HepG2 (cell line): ENCODE measurements around the gene STYXL1. TPM values are rescaled to one million over a fixed set of nuclear protein-coding genes. Genes with fewer than 3 reads are reported as not detected.

ENCODE experiments used
- ATAC-seq: fragments of 200-7000 bp; cut with Tn5 transposase; 3 replicates; pipeline ENCODE4 v1.9.1; 2020; ENCODE audit warnings: mild to moderate bottlenecking, moderate library complexity
- BruUV-seq: library from RNA; stranded (reverse); fragments of 400-500 nt; replicated peaks from 2 replicates; lab custom pipeline; 2021; lab: Mats Ljungman, UMichigan
- CTCF ChIA-PET: fragments of 300-600 bp; formaldehyde crosslinking; extraction: SDS; loops from one replicate; lab custom pipeline; 2021; ENCODE audit warnings: low total read pairs, inconsistent platforms, low intra/inter-chr PET ratio; lab: Yijun Ruan, JAX
- POLR2A ChIA-PET: fragments of 350-600 bp; sonication (Branson Sonifier 250); formaldehyde crosslinking; loops from one replicate; lab custom pipeline; 2020; ENCODE audit warnings: antibody characterized with exemption, inconsistent platforms; lab: Yijun Ruan, JAX
- DNase-seq: peaks from one replicate; pipeline ENCODE4 v3.0.0-alpha.2; 2015; ENCODE audit warnings: low spot score
- FAIRE-seq: peaks from 3 replicates; lab custom pipeline; 2011; peaks lifted over from hg19 to GRCh38; lab: Jason Lieb, UNC
- H2AFZ ChIP-seq: one replicate; pipeline ENCODE4 v1.6.1; 2011; ENCODE audit warnings: low read length, inconsistent platforms
- H3K27ac ChIP-seq: fragments of 300-600 bp; 3 replicates; pipeline ENCODE4 v1.8.0; 2011; ENCODE audit warnings: mixed run types, mild to moderate bottlenecking, mixed read lengths, low read length, inconsistent platforms; ENCODE audit not compliant: insufficient read depth; ENCODE audit errors: extremely low read length
- H3K27me3 ChIP-seq, 2 experiments: fragments of 200-600 bp in 1 of 2; 2 replicates in 1 of 2; 3 replicates in 1 of 2; pipeline versions ENCODE4 v1.6.0 to v1.8.0; 2011; ENCODE audit warnings: low read length in 2 of 2, mild to moderate bottlenecking in 2 of 2, moderate library complexity in 2 of 2, inconsistent platforms in 1 of 2; ENCODE audit not compliant: insufficient read depth in 2 of 2, control insufficient read depth in 1 of 2
- H3K36me3 ChIP-seq, 2 experiments: fragments of 200-600 bp in 1 of 2; replicated peaks in 1 of 2; 2 replicates in 1 of 2; 3 replicates in 1 of 2; pipeline versions ENCODE4 v1.5.1 to v1.8.0; 2011; ENCODE audit warnings: low read length in 2 of 2, inconsistent platforms in 1 of 2; ENCODE audit not compliant: insufficient read depth in 2 of 2, control insufficient read depth in 1 of 2
- H3K4me1 ChIP-seq: 2 replicates; pipeline ENCODE4 v1.5.1; 2012; ENCODE audit warnings: low read length, inconsistent platforms; ENCODE audit not compliant: insufficient read depth
- H3K4me2 ChIP-seq: 2 replicates; pipeline ENCODE4 v1.6.0; 2011; ENCODE audit warnings: low read depth, low read length, inconsistent platforms
- H3K4me3 ChIP-seq, 3 experiments: fragments of 200-600 bp in 1 of 3; sonication (generic), shearing (Covaris generic) in 1 of 3; replicated peaks in 1 of 3; 2 replicates each; pipeline ENCODE4 v1.5.1; 2011 to 2016; ENCODE audit warnings: low read length in 3 of 3, inconsistent platforms in 2 of 3, low read depth in 2 of 3, mild to moderate bottlenecking in 2 of 3, control low read depth in 1 of 3, mixed read lengths in 1 of 3; ENCODE audit not compliant: insufficient read depth in 1 of 3
- H3K79me2 ChIP-seq: one replicate; pipeline ENCODE4 v1.6.1; 2011; ENCODE audit warnings: low read length, inconsistent platforms; ENCODE audit not compliant: insufficient read depth
- H3K9ac ChIP-seq: 2 replicates; pipeline ENCODE4 v1.6.0; 2011; ENCODE audit warnings: mild to moderate bottlenecking, low read depth, low read length, inconsistent platforms; ENCODE audit not compliant: insufficient read depth
- H3K9me3 ChIP-seq: 2 replicates; pipeline ENCODE4 v1.5.1; 2012; ENCODE audit warnings: mild to moderate bottlenecking, low read length
- H4K20me1 ChIP-seq: 2 replicates; pipeline ENCODE4 v1.6.0; 2011; ENCODE audit warnings: inconsistent platforms, mild to moderate bottlenecking, low read length, moderate library complexity; ENCODE audit not compliant: insufficient read depth
- EED ChIP-seq: sonication (generic); formaldehyde crosslinking; IDR thresholded peaks from 2 replicates; pipeline ENCODE4 v1.5.0; 2020; ENCODE audit warnings: mild to moderate bottlenecking, missing genetic modification reagents
- KMT2A ChIP-seq: sonication (generic); formaldehyde crosslinking; IDR thresholded peaks from 2 replicates; pipeline ENCODE4 v1.4.0; 2020; ENCODE audit warnings: missing genetic modification reagents
- MLLT10 ChIP-seq: sonication (generic); formaldehyde crosslinking; IDR thresholded peaks from 2 replicates; pipeline ENCODE4 v1.4.0; 2020; ENCODE audit warnings: missing genetic modification reagents
- NCOR1 ChIP-seq: fragments of 200-600 bp; sonication (generic); IDR thresholded peaks from 2 replicates; pipeline ENCODE4 v1.7.0; 2017; ENCODE audit warnings: antibody characterized with exemption, low read length, borderline replicate concordance
- YEATS4 ChIP-seq: sonication (generic); formaldehyde crosslinking; IDR thresholded peaks from 2 replicates; pipeline ENCODE4 v1.4.0; 2020; ENCODE audit warnings: missing genetic modification reagents, borderline replicate concordance
- ZNF761 ChIP-seq: sonication (generic); formaldehyde crosslinking; conservative IDR thresholded peaks from 2 replicates; pipeline ENCODE4 v1.4.0; 2020; ENCODE audit warnings: mild to moderate bottlenecking, missing genetic modification reagents
- ZNF879 ChIP-seq: sonication (generic); formaldehyde crosslinking; IDR thresholded peaks from 2 replicates; pipeline ENCODE4 v1.8.1; 2023; ENCODE audit warnings: missing genetic modification reagents
- WGBS: methylation state at CpG from one replicate; pipeline ENCODE4 v1.1.6; 2017; ENCODE audit warnings: low lambda C conversion rate; 5-methylcytosine and 5-hydroxymethylcytosine counted together
- in situ Hi-C: cut with HindIII; loops from 2 replicates; pipeline ENCODE4 v1.10.0; 2017; ENCODE audit warnings: low pct_unique_long_range_greater_than_20kb; ENCODE audit not compliant: extremely low pct_ligation_motif_present
- intact Hi-C: fragments of 100-400 bp; cut with micrococcal nuclease; formaldehyde crosslinking; loops from one replicate; pipeline ENCODE4 v1.10.0; 2022; ENCODE audit not compliant: unreplicated experiment
- polyA plus RNA-seq, 8 experiments: library from polyadenylated mRNA; depleted of rRNA in 3 of 8; stranded (reverse) in 7 of 8; unstranded in 1 of 8; fragments of >200 nt; fragmentation: Illumina TruSeq in 4 of 8; extraction: Trizol in 4 of 8; gene quantifications; 2 replicates each; pipeline versions ENCODE4 v1.2.1 to v1.2.3, GENCODE V29; 2011 to 2016; ENCODE audit warnings: low read depth in 4 of 8, missing spikeins in 1 of 8, mixed read lengths in 1 of 8; ENCODE audit not compliant: insufficient read depth in 1 of 8
- total RNA-seq, 5 experiments: library from RNA; depleted of rRNA; stranded (reverse); fragments of >200 nt; fragmentation: Illumina TruSeq; extraction: Trizol; gene quantifications; 2 replicates each; pipeline ENCODE4 v1.2.3, GENCODE V29; 2016; ENCODE audit warnings: low read depth in 1 of 5

The STYXL1 gene
- total and polyA plus RNA-seq, 2 of the 13 experiments (the other 11 are each of a cell fraction or from before 2014, with no cell fraction given) = 23.9 to 38.3 TPM

- Histone ChIP-seq H2AFZ (no peak overlapping the region), H3K4me3 (no peak overlapping the region), H3K27ac (no peak overlapping the region), H3K79me2 (no peaks in the 10 kb centered on the region), H3K9ac (no peak overlapping the region), H4K20me1 (no peaks in the 10 kb centered on the region), H3K4me1 (peaks cover 8% of the 10 kb centered on the region), H3K4me2 (no peak overlapping the region), H3K36me3 (peaks cover 1 to 22% of the 10 kb centered on the region in 2 experiments; a peak in 4 of 5 replicates), H3K27me3 (no peaks in the 10 kb centered on the region), H3K9me3 (no peaks in the 10 kb centered on the region)
- CTCF ChIA-PET = no interaction called here
- in situ Hi-C loops = no loop called here
- ATAC-seq = no peak
- DNase-seq = no peak
- no TSS peak for BruUV-seq
- 95% methylated on average over 7 of the region's 7 CpGs for WGBS
- POLR2A ChIA-PET = no interaction called here
- no peak for FAIRE-seq
- intact Hi-C loops = no loop called here
- TF ChIP-seq NCOR1 (no peak), YEATS4 (CRISPR knock-in tag) (no peak), KMT2A (CRISPR knock-in tag) (no peak), ZNF879 (no peak), EED (CRISPR knock-in tag) (no peak), ZNF761 (CRISPR knock-in tag) (no peak), MLLT10 (CRISPR knock-in tag) (no peak)
These were observed 25.6 kb downstream of the STYXL1 start for GRCh38 chr7:76022026-76022780.
